GM12892 (cell line): ENCODE measurements around the gene ARG2.

Experiments
- DNase-seq: peaks from one replicate; pipeline ENCODE4 v3.0.0; 2011; ENCODE audit not compliant: insufficient read length
- FAIRE-seq: peaks from 2 replicates; lab custom pipeline; 2011; peaks lifted over from hg19 to GRCh38; lab: Jason Lieb, UNC
- POLR2A ChIP-seq: IDR thresholded peaks from 2 replicates; pipeline ENCODE4 v1.6.1; 2011; ENCODE audit warnings: low read depth, low read length, control low read depth
- POLR2AphosphoS5 ChIP-seq: IDR thresholded peaks from 2 replicates; pipeline ENCODE4 v1.6.1; 2011; ENCODE audit warnings: low read depth, low read length, control low read depth
- TAF1 ChIP-seq: IDR thresholded peaks from 2 replicates; pipeline ENCODE4 v1.6.1; 2011; ENCODE audit warnings: low read depth, mild to moderate bottlenecking, control low read depth, low read length, borderline replicate concordance

The ARG2 gene

GRCh38 chr14:67577181-67577808, 42.4 kb upstream of the ARG2 start:
- FAIRE-seq (no peak), DNase-seq (no peak)
- TF ChIP-seq POLR2AphosphoS5 (no peak), TAF1 (no peak), POLR2A (no peak)

GRCh38 chr14:67577909-67578749, 41.6 kb upstream of the ARG2 start:
- no peak for FAIRE-seq
- no peak for TF ChIP-seq POLR2AphosphoS5
- TF ChIP-seq POLR2A, result no peak
- TF ChIP-seq TAF1, result no peak
- no peak for DNase-seq

GRCh38 chr14:67579040-67579439, 40.7 kb upstream of the ARG2 start:
- DNase-seq, result no peak
- no peak for TF ChIP-seq TAF1
- TF ChIP-seq POLR2AphosphoS5, result no peak

GRCh38 chr14:67579636-67580035, 40.1 kb upstream of the ARG2 start:
- FAIRE-seq (no peak), DNase-seq (no peak)
- TF ChIP-seq POLR2A (no peak), TAF1 (no peak), POLR2AphosphoS5 (no peak)

More at GRCh38 chr14:67579040-67579439, 40.7 kb upstream of the ARG2 start:
- no peak for FAIRE-seq

GRCh38 chr14:67580336-67581171, 39.2 kb upstream of the ARG2 start:
- DNase-seq (no peak), FAIRE-seq (no peak)
- TF ChIP-seq POLR2A, result no peak
- TF ChIP-seq POLR2AphosphoS5, result no peak
- no peak for TF ChIP-seq TAF1

GRCh38 chr14:67581643-67582042, 38.1 kb upstream of the ARG2 start:
- TF ChIP-seq POLR2A (no peak), POLR2AphosphoS5 (no peak), TAF1 (no peak)
- no peak for FAIRE-seq
- no peak for DNase-seq

GRCh38 chr14:67582061-67582460, 37.7 kb upstream of the ARG2 start:
- DNase-seq (no peak), FAIRE-seq (no peak)
- TF ChIP-seq TAF1, result no peak
- TF ChIP-seq POLR2A, result no peak
- TF ChIP-seq POLR2AphosphoS5, result no peak

- no peak for DNase-seq
- TF ChIP-seq POLR2AphosphoS5, result no peak
- TF ChIP-seq POLR2A, result no peak
- TF ChIP-seq TAF1, result no peak
- FAIRE-seq, result peak; percentile 91
Observed at GRCh38 chr14:67583711-67584644, 35.7 kb upstream of the ARG2 start.

- TF ChIP-seq POLR2AphosphoS5 (no peak), POLR2A (no peak), TAF1 (no peak)
- no peak for FAIRE-seq
- DNase-seq, result no peak
Observed at GRCh38 chr14:67584978-67585377, 34.7 kb upstream of the ARG2 start.

GRCh38 chr14:67586369-67586768, 33.4 kb upstream of the ARG2 start:
- DNase-seq (no peak), FAIRE-seq (no peak)
- no peak for TF ChIP-seq TAF1
- TF ChIP-seq POLR2A, result no peak
- TF ChIP-seq POLR2AphosphoS5, result no peak
